H1 (cell line): ENCODE measurements around the gene POLR3F.

Experiments
- BRCA1 ChIP-seq: IDR thresholded peaks from 2 replicates; pipeline ENCODE4 v1.6.1; 2012; ENCODE audit warnings: low read depth, low read length, improper control_type of control experiment
- CHD2 ChIP-seq: IDR thresholded peaks from 2 replicates; pipeline ENCODE4 v1.6.1; 2012; ENCODE audit warnings: low read length, improper control_type of control experiment
- CTCF ChIP-seq, 3 experiments: IDR thresholded peaks; 1 replicate in 2 of 3; 2 replicates in 1 of 3; pipeline versions ENCODE4 v1.5.1 to v1.6.1; 2011; ENCODE audit warnings: low read length in 3 of 3, mild to moderate bottlenecking in 3 of 3, inconsistent platforms in 2 of 3, low read depth in 1 of 3, moderate library complexity in 1 of 3; ENCODE audit not compliant: insufficient read depth in 1 of 3; ENCODE audit errors: control extremely low read depth in 1 of 3
- EZH2 ChIP-seq: fragments of 200-600 bp; sonication (generic); IDR thresholded peaks from 2 replicates; pipeline ENCODE4 v1.7.1; 2012; ENCODE audit warnings: low read depth, mild to moderate bottlenecking, moderate library complexity, low read length, inconsistent platforms; ENCODE audit not compliant: severe bottlenecking
- FOSL1 ChIP-seq: IDR thresholded peaks from 2 replicates; pipeline ENCODE4 v1.6.1; 2011; ENCODE audit warnings: mild to moderate bottlenecking, low read depth, low read length, moderate library complexity; ENCODE audit not compliant: insufficient read depth
- GTF2F1 ChIP-seq: IDR thresholded peaks from 2 replicates; pipeline ENCODE4 v1.6.1; 2012; ENCODE audit warnings: low read depth, low read length, improper control_type of control experiment, borderline replicate concordance
- JUND ChIP-seq: IDR thresholded peaks from 2 replicates; pipeline ENCODE4 v1.6.1; 2011; ENCODE audit warnings: mild to moderate bottlenecking, improper control_type of control experiment, low read length
- KDM1A ChIP-seq: fragments of 200-600, 300-600 bp; sonication (generic); IDR thresholded peaks from 2 replicates; pipeline ENCODE4 v1.7.1; 2016; ENCODE audit warnings: mild to moderate bottlenecking, low read length, borderline replicate concordance
- NRF1 ChIP-seq: IDR thresholded peaks from 2 replicates; pipeline ENCODE4 v1.6.1; 2011; ENCODE audit warnings: mild to moderate bottlenecking, low read depth, low read length, improper control_type of control experiment
- POLR2A ChIP-seq, 2 experiments: IDR thresholded peaks; 1 replicate in 1 of 2; 2 replicates in 1 of 2; pipeline ENCODE4 v1.6.1; 2011; ENCODE audit warnings: low read depth in 2 of 2, low read length in 2 of 2, mild to moderate bottlenecking in 2 of 2; ENCODE audit errors: control extremely low read depth in 1 of 2
- POLR2AphosphoS5 ChIP-seq: IDR thresholded peaks from 2 replicates; pipeline ENCODE4 v1.6.1; 2011; ENCODE audit warnings: low read depth, low read length
- RAD21 ChIP-seq, 2 experiments: IDR thresholded peaks in 1 of 2; conservative IDR thresholded peaks in 1 of 2; 2 replicates each; pipeline ENCODE4 v1.6.1; 2011; ENCODE audit warnings: low read depth in 2 of 2, low read length in 2 of 2, improper control_type of control experiment in 1 of 2, inconsistent platforms in 1 of 2, mild to moderate bottlenecking in 1 of 2, moderate library complexity in 1 of 2
- YY1 ChIP-seq: IDR thresholded peaks from 2 replicates; pipeline ENCODE4 v1.6.1; 2011; ENCODE audit warnings: low read depth, mild to moderate bottlenecking, low read length
- ZNF274 ChIP-seq: IDR thresholded peaks from 2 replicates; pipeline ENCODE4 v1.7.0; 2012; ENCODE audit warnings: low read length, borderline replicate concordance; ENCODE audit errors: extremely low read depth

GRCh38 chr20:18431206-18431605, 36.0 kb upstream of the POLR3F start:
- TF ChIP-seq KDM1A (no peak), BRCA1 (no peak), CTCF (IDR thresholded peaks at IDR 0.05; ENCODE audit: control extremely low read depth in 1 of 3, insufficient read depth in 1 of 3, low read depth in 1 of 3, low read length in 3 of 3) (no peak), POLR2A (IDR thresholded peaks at IDR 0.05; ENCODE audit: control extremely low read depth in 1 of 2, low read depth in 2 of 2, low read length in 2 of 2) (no peak), POLR2AphosphoS5 (no peak), JUND (no peak), RAD21 (IDR thresholded peaks at IDR 0.05 in 1 of 2, conservative IDR thresholded peaks at IDR 0.05 in 1 of 2; ENCODE audit: low read depth in 2 of 2, low read length in 2 of 2) (no peak), NRF1 (no peak), ZNF274 (no peak), FOSL1 (no peak), YY1 (no peak), EZH2 (no peak), CHD2 (no peak), GTF2F1 (no peak)
